HepG2 (cell line): ENCODE measurements around the gene IER5L. TPM values are rescaled to one million over a fixed set of nuclear protein-coding genes. Genes with fewer than 3 reads are reported as not detected.

Experiments
- FOSL2 ChIP-seq: sonication (generic); formaldehyde crosslinking; IDR thresholded peaks from 2 replicates; pipeline ENCODE4 v1.4.0; 2020; ENCODE audit warnings: missing genetic modification reagents
- PAX8 ChIP-seq: sonication (generic); formaldehyde crosslinking; IDR thresholded peaks from 2 replicates; pipeline ENCODE4 v1.8.0; 2022; ENCODE audit warnings: mild to moderate bottlenecking, missing genetic modification reagents, borderline replicate concordance
- ZNF879 ChIP-seq: sonication (generic); formaldehyde crosslinking; IDR thresholded peaks from 2 replicates; pipeline ENCODE4 v1.8.1; 2023; ENCODE audit warnings: missing genetic modification reagents
- ZSCAN21 ChIP-seq: sonication (generic); formaldehyde crosslinking; IDR thresholded peaks from 2 replicates; pipeline ENCODE4 v1.8.0; 2022; ENCODE audit warnings: mild to moderate bottlenecking, missing genetic modification reagents, moderate library complexity, borderline replicate concordance
- polyA plus RNA-seq, 8 experiments: library from polyadenylated mRNA; depleted of rRNA in 3 of 8; stranded (reverse) in 7 of 8; unstranded in 1 of 8; fragments of >200 nt; fragmentation: Illumina TruSeq in 4 of 8; extraction: Trizol in 4 of 8; gene quantifications; 2 replicates each; pipeline versions ENCODE4 v1.2.1 to v1.2.3, GENCODE V29; 2011 to 2016; ENCODE audit warnings: low read depth in 4 of 8, missing spikeins in 1 of 8, mixed read lengths in 1 of 8; ENCODE audit not compliant: insufficient read depth in 1 of 8
- total RNA-seq, 5 experiments: library from RNA; depleted of rRNA; stranded (reverse); fragments of >200 nt; fragmentation: Illumina TruSeq; extraction: Trizol; gene quantifications; 2 replicates each; pipeline ENCODE4 v1.2.3, GENCODE V29; 2016; ENCODE audit warnings: low read depth in 1 of 5
- TF ChIP-seq, protein P1 (sequence below): sonication (generic); formaldehyde crosslinking; IDR thresholded peaks from 2 replicates; pipeline ENCODE4 v1.5.0; 2020; ENCODE audit warnings: mild to moderate bottlenecking, missing genetic modification reagents, borderline replicate concordance
- TF ChIP-seq, protein P2 (sequence below), 2 experiments: fragments of 450-650 bp in 1 of 2; sonication (generic) in 1 of 2; formaldehyde crosslinking; IDR thresholded peaks; 2 replicates each; pipeline versions ENCODE4 v1.5.0 to v1.8.0; 2020 to 2022; ENCODE audit warnings: mild to moderate bottlenecking in 1 of 2, missing genetic modification reagents in 1 of 2
- TF ChIP-seq, protein P3 (sequence below): sonication (generic); formaldehyde crosslinking; IDR thresholded peaks from 2 replicates; pipeline ENCODE4 v1.4.0; 2020; ENCODE audit warnings: missing genetic modification reagents, borderline replicate concordance
- TF ChIP-seq, protein P4 (sequence below): sonication (generic); formaldehyde crosslinking; IDR thresholded peaks from 2 replicates; pipeline ENCODE4 v1.4.0; 2020; ENCODE audit warnings: mild to moderate bottlenecking, missing genetic modification reagents
- TF ChIP-seq, protein P5 (sequence below): sonication (generic); formaldehyde crosslinking; IDR thresholded peaks from 2 replicates; pipeline ENCODE4 v1.4.0; 2020; ENCODE audit warnings: mild to moderate bottlenecking, missing genetic modification reagents

IER5L gene
- total and polyA plus RNA-seq, 2 of the 13 experiments (the other 11 are each of a cell fraction or from before 2014, with no cell fraction given), result 1.8 to 3.3 TPM

DNA sequence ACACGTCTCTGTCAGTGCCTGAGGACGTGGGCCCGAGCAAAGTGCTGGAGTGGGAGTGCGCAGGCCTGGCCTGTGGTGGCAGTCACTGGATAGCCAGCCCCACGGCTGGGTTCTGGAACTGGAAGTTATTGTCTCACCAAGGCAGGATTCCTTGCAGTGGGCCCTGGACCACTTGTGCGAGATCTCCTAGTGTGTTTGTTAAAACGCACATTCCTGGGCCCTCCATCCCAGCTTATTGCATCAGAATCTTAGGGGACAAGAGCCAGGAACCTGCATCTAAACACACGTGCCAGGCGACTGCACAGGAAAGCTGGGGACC lies 40.0 kb downstream of the IER5L start (continued):
- TF ChIP-seq, protein P1, sequence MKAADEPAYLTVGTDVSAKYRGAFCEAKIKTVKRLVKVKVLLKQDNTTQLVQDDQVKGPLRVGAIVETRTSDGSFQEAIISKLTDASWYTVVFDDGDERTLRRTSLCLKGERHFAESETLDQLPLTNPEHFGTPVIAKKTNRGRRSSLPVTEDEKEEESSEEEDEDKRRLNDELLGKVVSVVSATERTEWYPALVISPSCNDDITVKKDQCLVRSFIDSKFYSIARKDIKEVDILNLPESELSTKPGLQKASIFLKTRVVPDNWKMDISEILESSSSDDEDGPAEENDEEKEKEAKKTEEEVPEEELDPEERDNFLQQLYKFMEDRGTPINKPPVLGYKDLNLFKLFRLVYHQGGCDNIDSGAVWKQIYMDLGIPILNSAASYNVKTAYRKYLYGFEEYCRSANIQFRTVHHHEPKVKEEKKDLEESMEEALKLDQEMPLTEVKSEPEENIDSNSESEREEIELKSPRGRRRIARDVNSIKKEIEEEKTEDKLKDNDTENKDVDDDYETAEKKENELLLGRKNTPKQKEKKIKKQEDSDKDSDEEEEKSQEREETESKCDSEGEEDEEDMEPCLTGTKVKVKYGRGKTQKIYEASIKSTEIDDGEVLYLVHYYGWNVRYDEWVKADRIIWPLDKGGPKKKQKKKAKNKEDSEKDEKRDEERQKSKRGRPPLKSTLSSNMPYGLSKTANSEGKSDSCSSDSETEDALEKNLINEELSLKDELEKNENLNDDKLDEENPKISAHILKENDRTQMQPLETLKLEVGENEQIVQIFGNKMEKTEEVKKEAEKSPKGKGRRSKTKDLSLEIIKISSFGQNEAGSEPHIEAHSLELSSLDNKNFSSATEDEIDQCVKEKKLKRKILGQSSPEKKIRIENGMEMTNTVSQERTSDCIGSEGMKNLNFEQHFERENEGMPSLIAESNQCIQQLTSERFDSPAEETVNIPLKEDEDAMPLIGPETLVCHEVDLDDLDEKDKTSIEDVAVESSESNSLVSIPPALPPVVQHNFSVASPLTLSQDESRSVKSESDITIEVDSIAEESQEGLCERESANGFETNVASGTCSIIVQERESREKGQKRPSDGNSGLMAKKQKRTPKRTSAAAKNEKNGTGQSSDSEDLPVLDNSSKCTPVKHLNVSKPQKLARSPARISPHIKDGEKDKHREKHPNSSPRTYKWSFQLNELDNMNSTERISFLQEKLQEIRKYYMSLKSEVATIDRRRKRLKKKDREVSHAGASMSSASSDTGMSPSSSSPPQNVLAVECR (CRISPR knock-in tag), result no peak
- no peak for TF ChIP-seq FOSL2 (CRISPR knock-in tag)
- TF ChIP-seq, protein P2, sequence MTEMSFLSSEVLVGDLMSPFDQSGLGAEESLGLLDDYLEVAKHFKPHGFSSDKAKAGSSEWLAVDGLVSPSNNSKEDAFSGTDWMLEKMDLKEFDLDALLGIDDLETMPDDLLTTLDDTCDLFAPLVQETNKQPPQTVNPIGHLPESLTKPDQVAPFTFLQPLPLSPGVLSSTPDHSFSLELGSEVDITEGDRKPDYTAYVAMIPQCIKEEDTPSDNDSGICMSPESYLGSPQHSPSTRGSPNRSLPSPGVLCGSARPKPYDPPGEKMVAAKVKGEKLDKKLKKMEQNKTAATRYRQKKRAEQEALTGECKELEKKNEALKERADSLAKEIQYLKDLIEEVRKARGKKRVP (CRISPR knock-in tag; IDR thresholded peaks at IDR 0.05), result no peak
- TF ChIP-seq, protein P3, sequence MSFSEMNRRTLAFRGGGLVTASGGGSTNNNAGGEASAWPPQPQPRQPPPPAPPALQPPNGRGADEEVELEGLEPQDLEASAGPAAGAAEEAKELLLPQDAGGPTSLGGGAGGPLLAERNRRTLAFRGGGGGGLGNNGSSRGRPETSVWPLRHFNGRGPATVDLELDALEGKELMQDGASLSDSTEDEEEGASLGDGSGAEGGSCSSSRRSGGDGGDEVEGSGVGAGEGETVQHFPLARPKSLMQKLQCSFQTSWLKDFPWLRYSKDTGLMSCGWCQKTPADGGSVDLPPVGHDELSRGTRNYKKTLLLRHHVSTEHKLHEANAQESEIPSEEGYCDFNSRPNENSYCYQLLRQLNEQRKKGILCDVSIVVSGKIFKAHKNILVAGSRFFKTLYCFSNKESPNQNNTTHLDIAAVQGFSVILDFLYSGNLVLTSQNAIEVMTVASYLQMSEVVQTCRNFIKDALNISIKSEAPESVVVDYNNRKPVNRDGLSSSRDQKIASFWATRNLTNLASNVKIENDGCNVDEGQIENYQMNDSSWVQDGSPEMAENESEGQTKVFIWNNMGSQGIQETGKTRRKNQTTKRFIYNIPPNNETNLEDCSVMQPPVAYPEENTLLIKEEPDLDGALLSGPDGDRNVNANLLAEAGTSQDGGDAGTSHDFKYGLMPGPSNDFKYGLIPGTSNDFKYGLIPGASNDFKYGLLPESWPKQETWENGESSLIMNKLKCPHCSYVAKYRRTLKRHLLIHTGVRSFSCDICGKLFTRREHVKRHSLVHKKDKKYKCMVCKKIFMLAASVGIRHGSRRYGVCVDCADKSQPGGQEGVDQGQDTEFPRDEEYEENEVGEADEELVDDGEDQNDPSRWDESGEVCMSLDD (CRISPR knock-in tag), result no peak
- TF ChIP-seq, protein P4, sequence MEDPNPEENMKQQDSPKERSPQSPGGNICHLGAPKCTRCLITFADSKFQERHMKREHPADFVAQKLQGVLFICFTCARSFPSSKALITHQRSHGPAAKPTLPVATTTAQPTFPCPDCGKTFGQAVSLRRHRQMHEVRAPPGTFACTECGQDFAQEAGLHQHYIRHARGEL (CRISPR knock-in tag), result no peak
- no peak for TF ChIP-seq PAX8
- TF ChIP-seq, protein P5, sequence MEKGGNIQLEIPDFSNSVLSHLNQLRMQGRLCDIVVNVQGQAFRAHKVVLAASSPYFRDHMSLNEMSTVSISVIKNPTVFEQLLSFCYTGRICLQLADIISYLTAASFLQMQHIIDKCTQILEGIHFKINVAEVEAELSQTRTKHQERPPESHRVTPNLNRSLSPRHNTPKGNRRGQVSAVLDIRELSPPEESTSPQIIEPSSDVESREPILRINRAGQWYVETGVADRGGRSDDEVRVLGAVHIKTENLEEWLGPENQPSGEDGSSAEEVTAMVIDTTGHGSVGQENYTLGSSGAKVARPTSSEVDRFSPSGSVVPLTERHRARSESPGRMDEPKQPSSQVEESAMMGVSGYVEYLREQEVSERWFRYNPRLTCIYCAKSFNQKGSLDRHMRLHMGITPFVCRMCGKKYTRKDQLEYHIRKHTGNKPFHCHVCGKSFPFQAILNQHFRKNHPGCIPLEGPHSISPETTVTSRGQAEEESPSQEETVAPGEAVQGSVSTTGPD (CRISPR knock-in tag), result no peak
- TF ChIP-seq ZNF879 (CRISPR knock-in tag), result no peak
- TF ChIP-seq ZSCAN21 (CRISPR knock-in tag), result no peak
